ENCODE measurements around the gene FHL3. TPM values are rescaled to one million over a fixed set of nuclear protein-coding genes. Genes with fewer than 3 reads are reported as not detected.
A peak's percentile ranks its signal among the peaks of the same experiment; 100 is the strongest.

The FHL3 gene
- total RNA-seq, 1 donor from 2014 or later: 60.1 TPM

- Histone ChIP-seq H3K9me3 (no peaks in the 10 kb centered on the region), H3K4me3 (no peak overlapping the region), H3K36me3 (peaks cover 40 to 43% of the 10 kb centered on the region in 2 donors), H3K4me1 (peaks cover 0 to 10% of the 10 kb centered on the region in 2 donors), H3K27ac (no peak overlapping the region), H3K27me3 (no peaks in the 10 kb centered on the region)
- no peak for DNase-seq (ENCODE audit: low spot score in 2 of 2)
- intact Hi-C loops (cut with DNase I): no loop called here
- TF ChIP-seq CTCF (IDR thresholded peaks at IDR 0.05): peak in 1 of 3 experiments; percentile 49
Observed at GRCh38 chr1:38026592-38027200, 21.4 kb upstream of the FHL3 start.

- intact Hi-C loops (cut with DNase I): no loop called here
Observed at GRCh38 chr1:38025664-38026063, 20.4 kb upstream of the FHL3 start.

GRCh38 chr1:38025233-38025632 is 19.9 kb upstream of the FHL3 start:
- peaks cover 0 to 10% of the 10 kb centered on the region in 2 donors for H3K4me1 ChIP-seq
- H3K36me3 ChIP-seq: peaks cover 54 to 58% of the 10 kb centered on the region in 2 donors
- TF ChIP-seq CTCF (IDR thresholded peaks at IDR 0.05): no peak
- H3K27me3 ChIP-seq: no peaks in the 10 kb centered on the region
- no peak overlapping the region for H3K4me3 ChIP-seq
- no peaks in the 10 kb centered on the region for H3K9me3 ChIP-seq
- intact Hi-C loops (cut with DNase I): no loop called here
- H3K27ac ChIP-seq: no peak overlapping the region
- DNase-seq (ENCODE audit: low spot score in 2 of 2): no peak

More at GRCh38 chr1:38025664-38026063, 20.4 kb upstream of the FHL3 start:
- Histone ChIP-seq H3K4me3 (no peak overlapping the region), H3K27me3 (no peaks in the 10 kb centered on the region), H3K27ac (no peak overlapping the region), H3K4me1 (peaks cover 0 to 10% of the 10 kb centered on the region in 2 donors), H3K36me3 (peaks cover 50 to 54% of the 10 kb centered on the region in 2 donors), H3K9me3 (no peaks in the 10 kb centered on the region)
- TF ChIP-seq CTCF (IDR thresholded peaks at IDR 0.05): no peak
- no peak for DNase-seq (ENCODE audit: low spot score in 2 of 2)

GRCh38 chr1:38022810-38023209 is 17.5 kb upstream of the FHL3 start:
- Histone ChIP-seq H3K36me3 (peaks cover 78 to 82% of the 10 kb centered on the region in 2 donors), H3K4me3 (no peak overlapping the region), H3K9me3 (no peaks in the 10 kb centered on the region), H3K27ac (no peak overlapping the region), H3K27me3 (no peaks in the 10 kb centered on the region), H3K4me1 (no peaks in the 10 kb centered on the region)
- DNase-seq (ENCODE audit: low spot score in 2 of 2): no peak
- intact Hi-C loops (cut with DNase I): no loop called here
- no peak for TF ChIP-seq CTCF (IDR thresholded peaks at IDR 0.05)

GRCh38 chr1:38021969-38022368 is 16.7 kb upstream of the FHL3 start:
- Histone ChIP-seq H3K27ac (no peak overlapping the region), H3K4me3 (no peak overlapping the region), H3K4me1 (no peaks in the 10 kb centered on the region), H3K9me3 (no peaks in the 10 kb centered on the region), H3K27me3 (no peaks in the 10 kb centered on the region), H3K36me3 (peaks cover 81 to 90% of the 10 kb centered on the region in 2 donors)
- intact Hi-C loops (cut with DNase I): no loop called here
- TF ChIP-seq CTCF (IDR thresholded peaks at IDR 0.05): no peak
- no peak for DNase-seq (ENCODE audit: low spot score in 2 of 2)

Measured in ascending aorta (tissue), 2 donors.